GM15510 (cell line): Measurements from ENCODE around the gene BTBD16.

Experiments used
- POLR2A ChIP-seq: IDR thresholded peaks from 3 replicates; pipeline ENCODE4 v1.6.1; 2011; ENCODE audit warnings: borderline replicate concordance; ENCODE audit not compliant: insufficient read length; ENCODE audit errors: extremely low read depth

Gene BTBD16

DNA sequence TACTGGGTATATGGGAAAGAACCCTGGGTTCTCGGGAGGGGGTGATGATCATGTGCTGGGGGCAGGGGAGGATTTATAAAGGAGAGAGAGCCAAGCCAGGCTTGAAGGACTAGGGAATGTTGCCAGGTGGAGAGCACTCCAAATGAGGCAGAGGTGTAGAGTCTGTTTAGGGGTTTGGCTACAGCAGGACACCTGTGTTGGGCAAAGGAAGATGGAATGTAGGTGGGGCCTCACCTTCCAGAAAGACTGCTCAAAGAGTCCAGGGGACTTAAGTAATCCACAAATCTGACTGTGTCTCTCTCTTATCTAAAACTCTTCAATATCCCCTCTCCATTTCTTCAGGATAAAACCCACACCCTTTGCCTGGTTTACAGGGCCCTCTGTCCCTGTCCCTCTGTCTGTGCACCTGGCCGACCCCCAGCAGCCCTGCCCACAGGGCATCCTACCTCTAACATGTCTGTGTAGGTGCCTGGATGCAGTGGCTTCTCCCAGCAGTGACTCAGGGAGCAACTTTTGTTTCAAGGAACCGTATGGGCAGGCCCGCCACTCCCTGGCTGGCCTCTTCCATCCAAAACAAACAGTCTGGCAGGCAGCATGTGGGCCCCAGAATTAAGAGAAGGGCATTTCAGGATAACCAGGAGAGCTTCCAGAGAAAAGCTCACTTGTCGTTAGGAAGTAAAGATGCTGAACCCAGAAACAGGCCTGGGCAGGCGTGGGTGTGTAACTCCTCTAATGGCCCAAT, 92.8 kb downstream of the BTBD16 start:
- TF ChIP-seq POLR2A = no peak

DNA sequence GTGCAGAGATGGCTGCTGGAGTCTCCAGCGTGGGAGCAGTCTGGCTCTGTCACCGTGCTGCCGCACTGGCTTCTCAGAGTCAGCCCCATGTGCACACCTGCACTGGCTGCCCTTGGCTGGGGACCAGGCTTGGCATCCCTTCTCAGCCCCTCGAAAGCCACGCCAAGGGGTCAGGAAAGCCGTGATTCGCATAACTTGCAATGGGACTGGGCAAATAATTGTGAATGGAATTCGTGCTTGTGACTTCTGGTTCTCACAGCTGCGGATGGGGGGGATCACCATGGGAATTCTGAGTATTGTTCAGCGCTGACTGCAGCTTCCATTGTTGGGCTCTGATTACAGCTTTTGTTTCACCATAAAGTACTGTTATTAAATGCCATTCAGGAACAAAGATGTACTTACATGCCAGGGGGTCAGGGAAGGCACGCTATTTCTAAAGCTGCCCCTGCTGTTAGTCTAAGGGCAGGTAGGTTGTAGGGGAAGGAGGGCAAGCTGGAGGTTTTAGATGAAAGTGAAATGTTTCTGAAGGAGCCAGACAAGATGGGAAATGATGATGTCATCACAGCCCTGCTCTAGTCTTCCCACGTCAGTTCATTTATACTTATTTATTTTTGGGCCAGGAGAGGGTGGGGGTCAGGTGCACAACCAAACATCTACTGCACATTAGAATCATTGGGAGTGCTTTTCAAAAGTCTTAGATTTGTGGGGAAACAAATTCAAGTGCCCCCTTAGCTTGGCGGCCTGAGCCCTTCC, 97.6 kb downstream of the BTBD16 start:
- no peak for TF ChIP-seq POLR2A

DNA sequence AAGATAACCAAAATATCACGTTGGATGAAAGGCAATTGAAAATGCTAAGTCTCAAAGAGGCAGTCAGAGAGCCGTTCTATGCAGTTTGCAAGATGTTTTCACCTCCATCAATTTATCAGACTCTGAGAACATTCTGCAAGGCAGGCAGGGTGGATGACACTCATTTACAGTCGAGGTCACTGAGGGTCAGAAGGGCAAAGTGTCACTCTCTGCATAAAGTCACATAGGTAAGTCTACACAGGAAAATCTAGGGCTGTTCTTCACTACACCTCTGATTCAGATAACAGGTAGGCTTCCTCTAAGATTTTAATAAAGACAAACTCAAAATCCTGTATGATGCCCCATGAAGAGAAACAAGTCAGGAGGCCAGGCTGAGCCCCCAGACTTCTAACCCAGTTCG, 102.0 kb downstream of the BTBD16 start:
- no peak for TF ChIP-seq POLR2A

DNA sequence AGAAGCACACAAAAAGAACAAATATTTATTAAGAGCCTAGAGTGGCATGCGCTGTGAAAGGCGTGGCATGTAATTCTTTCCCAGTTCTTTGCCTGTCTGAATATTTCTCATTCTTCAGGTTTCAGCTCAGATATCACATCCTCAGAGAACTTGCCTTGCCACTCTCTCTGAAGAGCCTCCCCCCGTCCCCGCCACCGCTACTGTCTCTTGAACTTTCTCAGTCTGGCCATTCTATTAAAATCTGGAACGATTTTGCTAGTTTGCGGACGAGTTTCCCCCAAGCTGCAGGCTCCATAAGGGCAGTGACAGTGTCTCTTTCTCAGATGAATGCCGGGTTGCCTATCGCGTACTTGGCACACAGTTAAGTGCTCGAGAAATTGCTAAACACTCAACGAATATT, 102.6 kb downstream of the BTBD16 start:
- TF ChIP-seq POLR2A = no peak

DNA sequence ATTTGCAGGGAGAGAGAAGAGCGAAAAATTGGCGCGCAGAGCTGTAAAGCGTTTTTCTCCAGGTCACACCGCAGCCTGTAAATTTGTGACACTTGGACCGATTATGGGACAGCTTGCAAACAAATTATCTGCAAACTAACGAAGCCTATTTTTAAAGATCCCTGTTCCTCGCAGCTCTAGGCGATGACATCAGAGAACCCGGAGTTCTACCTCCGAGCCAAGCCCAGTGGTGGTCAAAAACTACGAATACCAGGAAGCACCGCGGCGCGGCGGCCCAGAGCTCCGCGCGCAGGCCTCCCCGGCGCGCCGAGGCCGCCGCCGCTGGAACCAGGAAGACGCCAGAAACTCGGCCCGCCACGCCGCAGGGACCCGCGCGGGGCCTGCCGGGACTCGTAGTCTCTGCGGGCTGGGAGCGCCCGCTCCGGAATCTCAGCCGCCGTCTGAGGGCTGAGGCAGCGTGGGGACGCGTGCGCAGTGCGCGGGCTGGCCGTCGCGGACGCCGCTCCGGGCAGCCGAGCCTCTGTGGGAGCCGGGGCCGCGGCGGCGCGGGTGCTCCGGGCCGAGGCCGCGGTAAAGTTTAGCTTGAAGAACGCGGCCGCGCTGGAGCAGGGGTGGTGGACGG, 103.3 kb downstream of the BTBD16 start, which contains the start of gene PLEKHA1:
Gene PLEKHA1 (plus strand): TSS at position 472 of the 622 bp plus-strand sequence. CDS start 18,493 bp downstream, outside the sequence.
- no peak for TF ChIP-seq POLR2A

DNA sequence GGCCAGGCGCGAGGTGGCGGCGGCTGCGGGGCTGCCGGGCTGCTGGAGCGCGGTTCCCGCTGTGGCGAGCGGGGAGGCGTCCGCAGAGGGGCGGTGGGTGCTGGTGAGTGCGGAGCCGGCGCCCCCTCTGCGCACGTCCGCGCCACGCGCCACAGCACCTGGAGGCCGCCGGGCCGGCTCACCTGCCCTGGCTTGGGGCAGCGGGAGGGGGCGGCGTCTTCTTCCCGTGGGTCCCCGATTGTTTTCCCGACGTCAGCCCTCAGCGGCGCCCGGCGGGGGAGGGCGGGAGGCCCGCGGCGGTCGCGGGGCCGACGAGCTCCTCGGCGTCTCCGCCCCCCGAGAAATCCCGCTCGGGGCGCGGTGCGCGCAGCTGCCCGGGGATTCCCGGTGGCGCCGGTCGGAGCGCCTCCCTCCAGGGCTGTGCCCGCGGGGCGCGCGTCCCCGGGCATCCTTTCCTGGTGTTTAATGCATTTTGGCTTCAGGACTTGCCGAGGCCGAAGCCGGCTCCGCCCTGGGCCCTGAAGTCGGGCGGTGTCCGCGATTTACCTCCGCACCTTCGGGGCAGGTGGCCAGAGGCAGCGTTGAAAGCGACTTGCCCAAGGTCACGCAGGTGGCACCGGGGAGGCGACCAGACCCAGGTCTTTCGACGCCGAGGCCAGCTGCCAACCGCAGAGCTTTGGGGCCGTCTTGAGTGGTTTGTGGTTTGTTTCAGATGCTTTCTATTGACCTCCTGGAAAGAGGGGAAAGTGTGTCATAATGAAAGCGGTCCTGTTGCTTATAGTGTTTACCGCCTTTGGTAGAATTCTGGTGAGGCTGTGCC, 104.0 kb downstream of the BTBD16 start:
- TF ChIP-seq POLR2A = no peak

DNA sequence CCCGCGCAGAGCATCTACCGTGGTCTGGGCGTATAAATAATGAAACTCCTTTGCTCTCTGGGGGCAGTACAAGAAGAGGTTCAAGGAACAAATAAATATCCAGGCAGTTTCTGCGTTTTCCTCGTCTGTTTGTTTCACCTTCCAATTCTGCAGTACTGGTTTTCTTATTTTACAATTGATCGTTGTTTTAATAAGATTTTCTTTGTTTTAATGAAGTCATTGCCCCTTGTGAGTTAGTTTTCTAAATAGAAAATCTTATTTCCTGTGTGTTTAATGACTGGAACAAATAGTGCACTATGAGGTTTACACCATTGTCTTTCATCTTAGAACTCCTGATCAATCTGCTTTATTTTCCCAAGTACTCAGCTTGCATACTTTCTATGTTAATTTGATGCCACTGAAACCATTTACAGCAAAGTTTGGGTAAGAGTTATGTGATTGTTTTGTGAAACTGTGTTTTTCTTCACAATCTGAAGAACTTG, 104.6 kb downstream of the BTBD16 start:
- no peak for TF ChIP-seq POLR2A

DNA sequence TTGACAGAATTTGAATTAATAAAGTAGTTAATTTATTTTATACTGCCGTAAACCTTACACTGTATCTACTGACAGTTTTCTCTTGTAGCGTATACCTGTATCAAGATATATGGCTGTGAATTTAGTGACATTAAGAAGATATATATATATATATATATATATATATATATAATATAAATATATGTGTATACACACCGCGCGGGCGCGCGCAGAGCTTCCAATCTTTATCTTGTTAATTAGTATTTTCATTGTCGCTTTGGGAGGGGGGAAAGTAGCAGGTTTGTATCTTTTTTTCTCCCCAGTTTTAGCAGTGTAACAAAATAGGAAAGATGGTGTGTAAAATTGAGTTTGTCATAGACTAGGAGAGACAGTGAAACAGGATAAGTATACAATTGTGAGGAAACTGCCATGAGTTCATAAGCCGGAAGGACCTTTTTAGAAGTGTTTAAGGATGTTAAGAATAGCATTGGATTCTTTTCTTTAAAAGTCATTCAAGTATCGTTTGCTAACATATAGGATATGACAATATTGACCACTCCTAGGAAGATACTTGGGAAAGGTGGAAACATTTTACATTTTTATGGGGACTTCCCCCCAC, 105.4 kb downstream of the BTBD16 start:
- TF ChIP-seq POLR2A = no peak

DNA sequence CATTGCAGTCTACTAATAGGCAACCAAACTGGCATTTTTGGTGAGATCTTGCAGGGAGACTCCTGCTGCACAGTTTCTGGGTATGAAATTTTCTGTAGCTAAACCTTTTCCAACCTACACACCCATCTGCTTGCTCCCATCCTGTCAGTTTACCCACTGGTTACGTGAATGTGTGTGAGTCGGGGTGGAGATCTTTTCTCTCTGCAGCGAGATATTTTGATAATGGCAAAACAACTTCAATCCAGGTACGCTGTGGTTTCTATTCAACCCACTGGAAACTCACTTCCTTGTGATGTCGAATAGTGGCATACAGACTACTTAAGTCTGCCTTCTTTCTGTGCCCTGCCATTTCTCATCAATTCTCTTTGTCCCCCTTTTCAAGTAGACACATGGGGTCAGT, 107.9 kb downstream of the BTBD16 start:
- TF ChIP-seq POLR2A = no peak

DNA sequence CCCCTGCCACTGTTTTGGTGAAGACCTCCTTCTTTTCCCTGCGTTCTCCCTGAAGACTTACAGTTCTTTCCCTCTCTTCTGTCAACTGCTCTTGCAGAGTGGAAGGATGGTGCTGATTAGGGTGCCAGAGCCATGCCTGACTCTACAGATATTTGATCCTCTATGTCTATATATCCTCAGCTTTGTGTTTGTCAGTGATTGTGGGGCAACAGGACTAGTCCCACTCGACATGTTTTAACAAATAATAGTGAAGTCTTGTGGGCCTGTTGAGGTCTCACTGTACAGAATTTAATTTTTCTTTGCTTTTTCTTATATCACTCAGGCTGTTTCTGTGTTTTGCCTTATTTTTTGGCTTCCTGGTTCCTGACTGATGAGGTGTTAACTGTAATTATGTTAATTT, 108.4 kb downstream of the BTBD16 start:
- TF ChIP-seq POLR2A = no peak

DNA sequence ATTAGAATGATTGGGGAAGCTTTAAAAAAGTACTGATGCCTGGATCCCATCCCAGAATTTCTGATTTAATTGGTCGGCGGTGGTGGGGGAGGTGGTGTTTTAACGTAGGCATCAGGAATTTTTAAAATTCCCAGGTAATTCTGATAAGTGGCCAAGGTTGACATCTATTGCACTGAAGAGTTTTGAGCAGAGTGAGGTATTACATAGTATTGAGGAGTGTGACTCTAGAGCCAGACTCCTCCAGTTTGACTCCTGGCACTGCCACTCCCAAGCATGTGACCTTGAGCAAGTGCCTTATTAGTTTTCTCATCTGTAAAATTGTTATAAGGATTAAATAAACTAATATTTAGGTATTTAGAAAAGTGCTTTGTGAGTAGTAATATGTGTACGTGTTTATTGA, 109.6 kb downstream of the BTBD16 start:
- TF ChIP-seq POLR2A = no peak

DNA sequence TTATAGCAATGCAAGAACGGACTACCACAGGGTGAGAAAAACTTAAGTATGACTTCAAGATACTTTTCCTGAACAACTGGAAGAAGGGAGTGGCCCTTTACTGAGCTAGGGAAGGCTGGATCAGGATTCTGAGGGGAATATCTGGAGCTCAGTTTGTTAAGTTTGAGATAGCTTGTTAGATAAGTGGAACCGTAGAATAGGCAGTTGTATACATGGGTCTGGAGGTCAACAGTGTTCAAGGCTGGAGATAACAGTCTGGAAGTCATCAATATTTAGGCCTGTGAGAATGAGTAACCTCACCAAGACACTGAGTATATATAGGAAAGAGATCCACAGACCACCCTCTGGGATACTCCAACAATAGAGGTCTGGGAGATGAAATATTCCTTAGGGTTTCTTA, 110.6 kb downstream of the BTBD16 start:
- no peak for TF ChIP-seq POLR2A

DNA sequence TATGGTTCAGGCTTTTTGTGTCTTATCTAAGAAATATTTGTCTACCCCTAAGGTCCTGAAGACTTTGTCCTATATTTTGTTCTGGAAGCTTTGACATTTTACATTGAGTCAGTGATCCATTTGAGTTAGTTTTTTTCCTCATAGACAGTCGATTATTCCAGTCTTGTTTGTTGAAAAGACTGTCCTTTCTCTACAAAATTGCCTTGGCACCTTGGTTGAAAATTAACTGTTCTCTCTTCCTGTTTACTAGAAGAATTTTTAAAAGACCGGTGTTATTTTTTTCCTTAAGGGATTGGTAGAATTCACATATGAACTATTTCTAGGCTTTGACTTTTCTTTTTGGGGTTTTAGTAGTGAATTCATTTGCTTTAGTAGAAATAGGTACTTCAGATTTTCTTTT, 115.4 kb downstream of the BTBD16 start:
- TF ChIP-seq POLR2A = no peak

DNA sequence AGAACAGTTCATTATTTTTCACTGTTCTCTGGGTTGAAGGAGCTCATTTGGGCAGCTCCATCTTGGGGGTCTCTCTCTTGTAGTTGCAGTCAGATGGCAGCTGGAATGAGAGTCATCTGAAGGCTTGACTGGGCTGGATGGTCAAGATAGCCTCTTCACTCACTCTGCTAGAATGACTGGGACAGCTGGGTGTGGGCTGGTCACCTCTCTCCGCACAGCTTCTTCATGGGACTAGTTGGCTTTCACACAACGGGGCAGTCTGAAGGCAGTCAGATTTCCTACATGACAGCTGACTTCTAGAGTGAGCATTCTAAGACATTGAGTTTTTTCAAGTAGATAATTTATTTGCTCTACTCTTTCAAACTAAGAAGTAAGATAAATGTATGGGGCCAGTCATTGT, 116.5 kb downstream of the BTBD16 start:
- no peak for TF ChIP-seq POLR2A
